ENCODE results near the gene CNNM4. TPM values are rescaled to one million over a fixed set of nuclear protein-coding genes. Genes with fewer than 3 reads are reported as not detected.
A peak's percentile ranks its signal among the peaks of the same experiment; 100 is the strongest.

Gene CNNM4
- 5.3 and 5.9 TPM in 2 replicates for total RNA-seq (2014; rRNA removed; shearing (Covaris generic))

- peak; percentile 93 for DNase-seq (ENCODE audit: low read depth)
Measured at GRCh38 chr2:96760036-96760985, at the start of gene CNNM4. Gene CNNM4 (plus strand): TSS chr2:96760902. CDS start chr2:96761000, 98 bp downstream.

DNA sequence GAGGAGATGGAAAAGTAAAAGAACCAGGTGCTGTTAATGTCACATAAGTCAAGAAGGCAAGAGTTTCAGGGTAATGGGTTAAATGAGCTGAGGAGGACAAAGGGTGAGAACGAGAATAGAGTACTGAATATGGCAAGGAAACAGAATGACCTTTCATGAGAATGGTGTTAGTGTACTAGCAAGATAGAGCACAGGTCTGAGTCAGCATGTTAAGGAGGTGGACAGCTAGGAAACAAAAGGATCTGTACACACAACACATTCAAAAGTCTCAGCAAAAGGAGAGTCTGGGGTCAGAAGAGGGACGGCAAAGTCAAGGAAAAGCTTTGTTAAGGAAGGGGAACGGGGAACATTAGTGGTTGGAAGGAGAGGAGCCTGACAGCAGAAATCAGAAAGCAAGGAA is 49.7 kb upstream of the CNNM4 start:
- no peak for DNase-seq (ENCODE audit: low read depth)

DNA sequence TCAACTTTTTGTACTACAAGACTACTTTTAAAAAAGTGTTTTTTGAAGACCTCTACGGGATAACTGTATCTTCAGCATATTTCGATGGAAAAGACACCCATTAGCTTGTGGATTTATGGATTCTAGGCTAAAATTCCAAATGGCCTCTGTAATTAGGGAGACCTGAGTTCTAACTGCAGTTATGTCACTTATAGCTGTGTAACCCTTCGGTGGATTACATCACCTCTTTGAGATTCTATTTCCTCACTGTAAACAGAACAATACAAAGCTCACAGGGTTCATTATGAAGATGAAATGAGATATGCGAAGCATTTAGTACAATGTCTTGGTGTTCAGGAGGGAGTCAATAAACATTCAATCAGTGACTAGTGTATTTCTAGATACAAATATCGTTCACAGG is 45.0 kb upstream of the CNNM4 start:
- no peak for DNase-seq (ENCODE audit: low read depth)

DNA sequence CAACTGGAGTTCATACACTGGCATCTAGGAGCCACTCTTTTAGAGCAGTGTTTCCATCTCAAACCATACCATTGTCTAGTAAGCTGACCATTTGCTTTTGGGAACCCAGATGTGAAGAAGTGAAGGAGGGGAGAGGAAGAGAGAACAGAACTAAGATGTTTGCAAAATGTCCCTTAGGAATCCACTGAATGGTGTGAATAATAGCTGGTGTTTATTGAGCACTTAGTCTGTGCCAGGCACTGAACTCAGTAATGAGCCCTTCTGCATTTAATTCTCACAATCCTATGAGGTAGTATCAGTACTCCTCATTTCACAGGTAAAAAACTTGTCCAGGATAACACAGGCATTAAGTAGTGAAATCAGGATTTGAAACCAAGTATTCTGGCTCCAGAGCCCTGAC is 44.3 kb upstream of the CNNM4 start:
- no peak for DNase-seq (ENCODE audit: low read depth)

DNA sequence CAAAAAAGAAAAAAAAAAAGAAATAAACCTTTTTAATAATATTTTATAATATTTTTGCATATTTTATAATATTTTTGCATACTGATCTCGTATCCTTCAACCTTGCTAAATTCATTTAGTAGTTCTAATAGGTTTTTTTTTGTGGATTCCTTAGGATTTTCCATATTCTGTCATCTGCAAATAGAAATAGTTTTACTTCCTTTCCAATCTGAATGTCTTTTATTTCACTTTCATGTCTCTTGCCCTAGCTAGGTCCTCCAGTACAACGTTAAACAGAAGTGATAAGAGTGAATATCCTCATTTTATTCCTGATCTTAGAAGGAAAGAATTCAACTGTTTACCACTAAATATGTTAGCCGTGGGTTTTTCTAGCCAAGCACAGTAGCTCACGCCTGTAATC is 34.6 kb upstream of the CNNM4 start:
- DNase-seq (ENCODE audit: low read depth), result no peak

- DNase-seq (ENCODE audit: low read depth), result no peak
Measured at GRCh38 chr2:96727431-96727830, 33.3 kb upstream of the CNNM4 start.

- DNase-seq (ENCODE audit: low read depth), result no peak
Measured at GRCh38 chr2:96729748-96730147, 31.0 kb upstream of the CNNM4 start.

DNA sequence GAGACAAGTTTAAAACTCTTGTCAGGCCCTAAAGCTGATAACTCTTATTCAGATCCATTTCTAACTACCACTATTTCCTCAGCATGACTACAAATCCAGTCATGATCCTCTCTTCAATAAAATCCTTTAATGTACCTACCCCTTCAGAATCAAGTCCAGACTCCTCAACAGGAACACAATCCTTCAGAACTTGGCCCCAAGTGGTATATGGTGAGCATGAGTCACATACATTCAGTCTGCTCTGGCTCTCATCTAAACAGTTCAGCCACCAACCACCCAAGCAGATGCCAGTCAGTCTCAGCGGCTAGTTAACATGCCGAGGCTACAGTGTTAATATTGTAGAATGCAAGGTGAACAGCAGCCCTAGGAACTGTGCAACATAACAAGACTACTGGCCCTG is 30.5 kb upstream of the CNNM4 start:
- peak; percentile 11 for DNase-seq (ENCODE audit: low read depth)

DNA sequence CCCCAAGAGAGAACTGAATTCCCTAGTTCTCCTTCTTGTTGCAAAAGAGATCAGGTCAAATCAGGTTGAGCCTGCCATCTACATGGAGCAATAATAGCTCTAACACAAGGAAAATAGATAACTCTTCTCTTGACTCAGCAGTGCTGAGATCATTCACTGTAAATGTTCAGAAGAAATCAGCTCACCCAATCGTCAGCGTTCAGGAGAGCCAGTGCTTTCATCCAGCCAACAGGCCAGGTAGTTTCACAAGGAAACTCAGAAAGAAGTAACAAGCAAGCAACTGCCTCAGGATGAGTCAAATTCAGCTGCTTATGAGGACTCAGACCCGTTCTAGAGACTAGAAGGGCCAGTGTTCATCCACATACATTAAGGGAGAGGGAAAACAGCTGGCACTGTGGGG is 26.8 kb upstream of the CNNM4 start:
- no peak for DNase-seq (ENCODE audit: low read depth)

- DNase-seq (ENCODE audit: low read depth), result no peak
Measured at GRCh38 chr2:96734880-96735583, 25.7 kb upstream of the CNNM4 start.

- no peak for DNase-seq (ENCODE audit: low read depth)
Measured at GRCh38 chr2:96737251-96737650, 23.5 kb upstream of the CNNM4 start.

DNA sequence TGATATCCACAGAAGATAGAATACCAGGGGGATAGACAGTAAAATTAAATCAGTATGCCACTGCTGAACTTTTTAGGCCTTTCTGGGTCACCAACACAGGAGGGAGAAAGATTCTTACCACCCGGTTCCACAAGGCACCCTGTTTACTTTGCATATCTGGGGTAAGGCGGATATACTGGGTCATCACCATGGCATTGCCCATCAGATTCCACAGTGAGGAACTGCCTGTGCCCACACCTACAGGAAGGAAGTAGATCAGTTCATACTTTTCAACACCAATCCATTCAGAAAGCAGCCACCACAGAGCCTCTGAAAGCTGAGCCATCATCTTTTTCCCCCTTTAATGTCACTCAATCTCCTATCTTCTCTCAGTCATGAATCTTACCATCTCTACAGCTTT is 22.9 kb upstream of the CNNM4 start:
- DNase-seq (ENCODE audit: low read depth), result no peak

DNA sequence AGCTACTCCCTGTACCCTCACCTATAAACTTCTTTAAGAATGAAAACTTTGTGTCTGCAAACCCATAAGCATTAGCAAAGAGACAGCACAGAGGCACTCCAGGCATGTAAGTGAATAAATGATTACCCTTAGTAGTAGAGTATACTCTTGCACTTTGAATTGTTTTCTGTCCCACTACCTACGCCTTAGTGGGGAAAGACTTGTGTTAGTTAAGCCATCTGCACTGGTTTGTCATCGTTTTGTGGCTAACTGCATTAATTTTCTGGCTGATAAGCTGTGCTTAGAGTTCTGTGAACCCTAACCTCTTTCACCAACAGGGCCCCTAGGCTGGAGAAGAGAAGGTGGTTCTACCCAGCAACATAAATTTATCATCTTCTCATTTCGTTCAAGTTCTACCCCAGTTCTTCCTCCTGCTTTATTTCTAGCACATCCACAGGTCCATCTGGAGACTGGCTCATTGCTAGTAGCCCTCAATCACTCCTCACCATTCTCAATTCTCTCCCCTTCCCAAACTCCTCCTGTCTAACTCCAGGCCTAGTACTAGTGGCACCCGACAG is 21.5 kb upstream of the CNNM4 start:
- no peak for DNase-seq (ENCODE audit: low read depth)

DNA sequence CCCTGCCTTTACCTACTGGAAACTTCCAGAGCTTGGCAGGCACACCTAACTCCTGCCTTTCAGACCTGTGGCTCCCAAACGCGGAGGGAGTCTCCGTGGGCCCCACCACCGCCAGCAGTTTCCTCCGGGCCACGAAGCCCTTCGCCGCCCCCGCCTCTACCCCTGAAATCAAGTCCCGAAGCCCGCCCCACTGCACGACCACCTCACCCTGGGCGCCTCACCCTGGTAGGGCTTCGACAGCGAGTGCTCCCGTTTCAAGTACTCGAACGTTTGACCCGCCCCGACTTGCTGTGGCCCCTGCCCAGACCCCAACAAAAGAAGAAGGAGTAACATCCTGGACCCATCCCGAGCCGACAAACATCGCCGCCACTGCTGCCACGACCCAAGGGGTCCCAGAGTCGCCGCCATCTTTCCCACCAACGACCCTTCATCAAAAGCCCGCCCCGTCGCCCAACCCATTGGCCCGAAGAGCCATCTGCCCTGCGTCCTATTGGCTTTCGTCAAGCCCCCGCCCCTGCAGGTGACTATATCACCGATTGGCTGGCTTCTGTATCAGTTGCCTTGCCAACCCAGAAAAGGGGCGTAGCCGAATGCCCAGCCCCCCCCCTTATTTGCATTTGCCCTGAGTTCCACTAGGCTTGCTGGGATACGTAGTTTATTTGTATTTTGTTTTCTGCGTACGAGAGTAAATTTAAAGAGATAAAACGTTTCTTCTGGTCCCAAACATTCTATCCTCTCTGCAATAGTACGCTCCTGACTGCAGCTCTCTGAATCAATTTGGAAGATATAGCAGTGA is 20.9 kb upstream of the CNNM4 start, which contains the start of gene LMAN2L:
Gene LMAN2L, minus strand, starts transcription at position 432 of the 796 bp plus-strand sequence. Its CDS starts 24 bp downstream, at position 408.
- DNase-seq (ENCODE audit: low read depth), result peak; percentile 98

DNA sequence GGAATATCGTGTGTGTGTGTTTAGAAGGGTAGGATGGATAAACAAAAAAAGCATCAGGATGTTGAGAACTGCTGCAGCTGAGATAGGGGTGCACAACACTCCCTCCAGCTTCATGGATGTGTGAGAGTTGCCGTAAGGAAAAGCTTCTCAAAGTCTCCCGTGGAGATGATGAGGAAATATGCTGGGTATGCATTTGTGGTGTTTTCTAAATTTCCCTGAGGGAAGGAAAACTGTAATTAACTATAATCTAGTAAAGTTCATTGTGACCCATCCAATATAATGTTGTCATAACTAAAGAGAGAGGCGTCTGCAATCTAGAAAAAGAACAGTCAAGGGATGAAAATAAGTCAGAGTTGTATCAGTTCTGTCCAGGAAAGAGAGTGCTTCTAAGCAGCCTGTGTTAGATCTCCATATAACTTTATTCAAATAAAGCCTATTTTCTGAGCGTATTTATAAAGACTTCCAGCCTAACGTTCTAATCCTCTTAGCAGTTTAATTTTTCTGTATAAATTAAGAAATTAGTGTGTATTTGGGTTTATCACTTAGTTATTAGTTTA is 13.6 kb upstream of the CNNM4 start:
- peak; percentile 15 for DNase-seq (ENCODE audit: low read depth)

DNA sequence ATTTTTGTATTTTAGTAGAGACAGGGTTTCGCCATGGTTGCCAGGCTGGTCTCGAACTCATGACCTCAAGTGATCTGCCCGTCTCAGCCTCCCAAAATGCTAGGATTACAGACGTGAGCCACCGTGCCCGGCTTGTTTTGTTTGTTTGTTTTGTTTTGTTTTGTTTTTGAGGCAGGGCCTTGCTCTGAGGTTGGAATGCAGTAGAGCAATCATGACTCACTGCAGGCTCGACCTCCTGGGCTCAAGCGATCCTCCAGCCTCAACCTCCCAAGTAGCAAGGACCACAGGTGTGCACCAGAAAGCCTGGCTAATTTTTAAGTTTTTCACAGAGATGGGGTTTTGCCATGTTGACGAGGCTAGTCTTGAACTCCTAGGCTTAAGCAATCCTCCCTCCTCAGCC is 8.9 kb upstream of the CNNM4 start:
- no peak for DNase-seq (ENCODE audit: low read depth)

GRCh38 chr2:96753661-96754282 is 6.9 kb upstream of the CNNM4 start:
- no peak for DNase-seq (ENCODE audit: low read depth)

- DNase-seq (ENCODE audit: low read depth), result no peak
Measured at GRCh38 chr2:96754317-96754716, 6.4 kb upstream of the CNNM4 start.

- no peak for DNase-seq (ENCODE audit: low read depth)
Measured at GRCh38 chr2:96756788-96757476, 3.8 kb upstream of the CNNM4 start.

- DNase-seq (ENCODE audit: low read depth), result no peak
Measured at GRCh38 chr2:96757477-96757860, 3.2 kb upstream of the CNNM4 start.

All from RPMI7951 (cell line).